ENCODE measurements around the gene ATOSB.

Gene ATOSB

GRCh38 chr9:35097573-35097972, 18.1 kb downstream of the ATOSB start:
- TF ChIP-seq CTCF (IDR thresholded peaks at IDR 0.05; ENCODE audit: low read depth, low read length), result no peak
- no peak overlapping the region for H3K27ac ChIP-seq
- H3K36me3 ChIP-seq, result peaks cover 30% of the 10 kb centered on the region
- no peak overlapping the region for H3K4me3 ChIP-seq (ENCODE audit: low read depth, low read length)
- DNase-seq, result no peak
- no peaks in the 10 kb centered on the region for H3K27me3 ChIP-seq (ENCODE audit: insufficient read depth, low read depth, severe bottlenecking)
- no peaks in the 10 kb centered on the region for H3K9me3 ChIP-seq (ENCODE audit: severe bottlenecking)

GRCh38 chr9:35096035-35096849, 19.4 kb downstream of the ATOSB start, which contains the start of gene PIGO:
PIGO (minus strand) TSS chr9:35096591; CDS start chr9:35095565, 1,026 bp downstream.
- DNase-seq, result peak; percentile 92
- peak; percentile 94 for TF ChIP-seq CTCF (IDR thresholded peaks at IDR 0.05; ENCODE audit: low read depth, low read length)
- H3K9me3 ChIP-seq (ENCODE audit: severe bottlenecking), result no peaks in the 10 kb centered on the region
- peak within 1 kb of the TSS; percentile 67 for H3K4me3 ChIP-seq (ENCODE audit: low read depth, low read length)
- peak within 1 kb of the TSS; percentile 97 for H3K27ac ChIP-seq
- no peaks in the 10 kb centered on the region for H3K27me3 ChIP-seq (ENCODE audit: insufficient read depth, low read depth, severe bottlenecking)
- peaks cover 30% of the 10 kb centered on the region for H3K36me3 ChIP-seq

DNA sequence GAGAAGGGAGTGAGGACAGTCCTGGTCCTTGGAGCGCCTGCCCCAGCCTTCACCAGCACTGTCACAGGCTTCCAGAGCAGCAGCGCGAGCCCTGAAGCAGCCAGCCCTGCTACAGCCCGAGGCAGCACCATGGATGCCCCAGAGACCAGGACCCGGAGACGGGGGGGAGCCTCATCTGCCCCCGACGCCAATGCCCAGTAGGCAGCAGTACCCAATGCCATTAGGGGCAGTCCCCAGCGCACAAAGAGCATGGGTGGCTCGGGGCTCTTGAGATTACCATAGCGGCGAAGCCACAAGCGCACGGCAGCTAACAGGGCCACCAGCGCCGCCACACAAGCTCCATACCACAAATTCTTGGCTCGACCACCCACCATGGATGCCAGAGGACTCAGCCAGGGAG, 24.1 kb downstream of the ATOSB start:
- H3K27me3 ChIP-seq (ENCODE audit: insufficient read depth, low read depth, severe bottlenecking), result no peaks in the 10 kb centered on the region
- no peak for DNase-seq
- H3K9me3 ChIP-seq (ENCODE audit: severe bottlenecking), result no peaks in the 10 kb centered on the region
- H3K36me3 ChIP-seq, result peaks cover 39% of the 10 kb centered on the region
- no peak overlapping the region for H3K4me3 ChIP-seq (ENCODE audit: low read depth, low read length)
- H3K27ac ChIP-seq, result no peak overlapping the region
- no peak for TF ChIP-seq CTCF (IDR thresholded peaks at IDR 0.05; ENCODE audit: low read depth, low read length)

GRCh38 chr9:35089434-35089833, 26.2 kb downstream of the ATOSB start:
- Histone ChIP-seq H3K36me3 (peaks cover 35% of the 10 kb centered on the region), H3K4me3 (ENCODE audit: low read depth, low read length) (no peak overlapping the region), H3K27ac (no peak overlapping the region), H3K27me3 (ENCODE audit: insufficient read depth, low read depth, severe bottlenecking) (no peaks in the 10 kb centered on the region), H3K9me3 (ENCODE audit: severe bottlenecking) (no peaks in the 10 kb centered on the region)
- DNase-seq, result no peak
- TF ChIP-seq CTCF (IDR thresholded peaks at IDR 0.05; ENCODE audit: low read depth, low read length), result no peak

- TF ChIP-seq CTCF (IDR thresholded peaks at IDR 0.05; ENCODE audit: low read depth, low read length), result no peak
- Histone ChIP-seq H3K9me3 (ENCODE audit: severe bottlenecking) (no peaks in the 10 kb centered on the region), H3K27me3 (ENCODE audit: insufficient read depth, low read depth, severe bottlenecking) (no peaks in the 10 kb centered on the region), H3K36me3 (peaks cover 22% of the 10 kb centered on the region), H3K27ac (no peak overlapping the region), H3K4me3 (ENCODE audit: low read depth, low read length) (no peak overlapping the region)
- DNase-seq, result no peak
Observed at GRCh38 chr9:35085078-35085477, 30.6 kb downstream of the ATOSB start.
